ENCODE data around the gene PROS1.
"Not testable (repeated sequence)": the region's sequence is repeated elsewhere in the genome, so short reads cannot be mapped to it uniquely, and the experiment has no call there.

Gene PROS1

GRCh38 chr3:93961026-93961425 is 12.7 kb downstream of the PROS1 start:
- in situ Hi-C loops (cut with MboI; ENCODE audit: low sequenced_read_pairs, unreplicated experiment): no loop called here
- no peak for TF ChIP-seq CTCF (IDR thresholded peaks at IDR 0.05; ENCODE audit: borderline replicate concordance, control extremely low read depth, extremely low read depth, insufficient read depth, missing control alignments)
- no peak for DNase-seq (ENCODE audit: low spot score)

- in situ Hi-C loops (cut with MboI; ENCODE audit: low sequenced_read_pairs, unreplicated experiment); DNase-seq (ENCODE audit: low spot score): not testable (repeated sequence)
Measured at GRCh38 chr3:93949958-93950357, 23.7 kb downstream of the PROS1 start.

GRCh38 chr3:93937485-93937884 is 36.2 kb downstream of the PROS1 start:
- in situ Hi-C loops (cut with MboI; ENCODE audit: low sequenced_read_pairs, unreplicated experiment); DNase-seq (ENCODE audit: low spot score): not testable (repeated sequence)

GRCh38 chr3:93936549-93936948 is 37.1 kb downstream of the PROS1 start:
- in situ Hi-C loops (cut with MboI; ENCODE audit: low sequenced_read_pairs, unreplicated experiment): no loop called here
- DNase-seq (ENCODE audit: low spot score): no peak
- no peak for TF ChIP-seq CTCF (IDR thresholded peaks at IDR 0.05; ENCODE audit: borderline replicate concordance, control extremely low read depth, extremely low read depth, insufficient read depth, missing control alignments)

- no peak for TF ChIP-seq CTCF (IDR thresholded peaks at IDR 0.05; ENCODE audit: borderline replicate concordance, control extremely low read depth, extremely low read depth, insufficient read depth, missing control alignments)
- in situ Hi-C loops (cut with MboI; ENCODE audit: low sequenced_read_pairs, unreplicated experiment): no loop called here
- no peak for DNase-seq (ENCODE audit: low spot score)
Measured at GRCh38 chr3:93934366-93935046, 39.2 kb downstream of the PROS1 start.

GRCh38 chr3:93931597-93932229 is 42.0 kb downstream of the PROS1 start:
- in situ Hi-C loops (cut with MboI; ENCODE audit: low sequenced_read_pairs, unreplicated experiment): no loop called here
- DNase-seq (ENCODE audit: low spot score): no peak
- TF ChIP-seq CTCF (IDR thresholded peaks at IDR 0.05; ENCODE audit: borderline replicate concordance, control extremely low read depth, extremely low read depth, insufficient read depth, missing control alignments): no peak

GRCh38 chr3:93930041-93930440 is 43.7 kb downstream of the PROS1 start:
- no peak for TF ChIP-seq CTCF (IDR thresholded peaks at IDR 0.05; ENCODE audit: borderline replicate concordance, control extremely low read depth, extremely low read depth, insufficient read depth, missing control alignments)
- DNase-seq (ENCODE audit: low spot score): no peak
- in situ Hi-C loops (cut with MboI; ENCODE audit: low sequenced_read_pairs, unreplicated experiment): no loop called here
